ENCODE data around the gene ADGRL3. TPM values are rescaled to one million over a fixed set of nuclear protein-coding genes. Genes with fewer than 3 reads are reported as not detected.

ADGRL3 gene
- total RNA-seq, 4 donors from 2014 or later, result 6.1 to 26.0 (median 7.3) TPM

- ATAC-seq, result no peak
- WGBS, 2 donors (ENCODE audit: low coverage in 1 of 2), result 90 to 94% methylated on average over 3 of the region's 6 CpGs
- TF ChIP-seq POLR2AphosphoS5 (IDR thresholded peaks at IDR 0.05) (no peak), POLR2A (IDR thresholded peaks at IDR 0.05) (no peak), CTCF (IDR thresholded peaks at IDR 0.05) (no peak), EP300 (IDR thresholded peaks at IDR 0.05) (no peak)
These were observed 652.9 kb downstream of the ADGRL3 start for GRCh38 chr4:61853041-61853440.

GRCh38 chr4:61860376-61860775 is 660.2 kb downstream of the ADGRL3 start:
- H3K27ac ChIP-seq, result no peak overlapping the region

More at GRCh38 chr4:61853041-61853440, 652.9 kb downstream of the ADGRL3 start:
- H3K27me3 ChIP-seq, result no peaks in the 10 kb centered on the region
- no peaks in the 10 kb centered on the region for H3K9me3 ChIP-seq
- no peak overlapping the region for H3K4me3 ChIP-seq
- H3K36me3 ChIP-seq, result no peaks in the 10 kb centered on the region
- H3K4me1 ChIP-seq, result no peaks in the 10 kb centered on the region
- H3K27ac ChIP-seq, result no peak overlapping the region

GRCh38 chr4:61864286-61864685 is 664.2 kb downstream of the ADGRL3 start:
- H3K9me3 ChIP-seq, result no peaks in the 10 kb centered on the region
- no peaks in the 10 kb centered on the region for H3K36me3 ChIP-seq
- ATAC-seq, result no peak
- no peaks in the 10 kb centered on the region for H3K4me1 ChIP-seq
- H3K27me3 ChIP-seq, result no peaks in the 10 kb centered on the region
- 63 to 75% methylated on average over 1 of the region's 1 CpG for WGBS, 2 donors (ENCODE audit: low coverage in 1 of 2)
- H3K4me3 ChIP-seq, result no peak overlapping the region
- H3K27ac ChIP-seq, result no peak overlapping the region
- TF ChIP-seq POLR2AphosphoS5 (IDR thresholded peaks at IDR 0.05), result no peak
- TF ChIP-seq EP300 (IDR thresholded peaks at IDR 0.05), result no peak
- no peak for TF ChIP-seq CTCF (IDR thresholded peaks at IDR 0.05)
- no peak for TF ChIP-seq POLR2A (IDR thresholded peaks at IDR 0.05)

More at GRCh38 chr4:61860376-61860775, 660.2 kb downstream of the ADGRL3 start:
- H3K27me3 ChIP-seq, result no peaks in the 10 kb centered on the region
- no peaks in the 10 kb centered on the region for H3K36me3 ChIP-seq
- ATAC-seq, result no peak
- H3K9me3 ChIP-seq, result no peaks in the 10 kb centered on the region
- no peak overlapping the region for H3K4me3 ChIP-seq
- TF ChIP-seq EP300 (IDR thresholded peaks at IDR 0.05), result no peak
- no peak for TF ChIP-seq CTCF (IDR thresholded peaks at IDR 0.05)
- no peak for TF ChIP-seq POLR2A (IDR thresholded peaks at IDR 0.05)
- TF ChIP-seq POLR2AphosphoS5 (IDR thresholded peaks at IDR 0.05), result no peak
- no peaks in the 10 kb centered on the region for H3K4me1 ChIP-seq
- 78 to 90% methylated on average over 6 of the region's 6 CpGs for WGBS, 2 donors (ENCODE audit: low coverage in 1 of 2)

- TF ChIP-seq POLR2A (IDR thresholded peaks at IDR 0.05) (no peak), CTCF (IDR thresholded peaks at IDR 0.05) (no peak), EP300 (IDR thresholded peaks at IDR 0.05) (no peak), POLR2AphosphoS5 (IDR thresholded peaks at IDR 0.05) (no peak)
- H3K9me3 ChIP-seq, result no peaks in the 10 kb centered on the region
- no peaks in the 10 kb centered on the region for H3K4me1 ChIP-seq
- ATAC-seq, result no peak
- no peaks in the 10 kb centered on the region for H3K27me3 ChIP-seq
- H3K36me3 ChIP-seq, result no peaks in the 10 kb centered on the region
- no peak overlapping the region for H3K27ac ChIP-seq
- no peak overlapping the region for H3K4me3 ChIP-seq
- 72 to 82% methylated on average over 3 to 4 of the region's 4 CpGs for WGBS, 2 donors (ENCODE audit: low coverage in 1 of 2)
These were observed 666.4 kb downstream of the ADGRL3 start for GRCh38 chr4:61866378-61867030.

GRCh38 chr4:61872983-61873382 is 672.9 kb downstream of the ADGRL3 start:
- TF ChIP-seq CTCF (IDR thresholded peaks at IDR 0.05), result no peak
- no peak for TF ChIP-seq EP300 (IDR thresholded peaks at IDR 0.05)
- TF ChIP-seq POLR2A (IDR thresholded peaks at IDR 0.05), result no peak
- no peak for TF ChIP-seq POLR2AphosphoS5 (IDR thresholded peaks at IDR 0.05)
- Histone ChIP-seq H3K9me3 (no peaks in the 10 kb centered on the region), H3K4me3 (no peak overlapping the region), H3K4me1 (no peaks in the 10 kb centered on the region), H3K27ac (no peak overlapping the region), H3K27me3 (no peaks in the 10 kb centered on the region), H3K36me3 (no peaks in the 10 kb centered on the region)
- WGBS, 2 donors (ENCODE audit: low coverage in 1 of 2), result 75 to 76% methylated on average over 3 of the region's 3 CpGs
- no peak for ATAC-seq
